ENCODE data around the gene ACOD1.

ACOD1 gene

DNA sequence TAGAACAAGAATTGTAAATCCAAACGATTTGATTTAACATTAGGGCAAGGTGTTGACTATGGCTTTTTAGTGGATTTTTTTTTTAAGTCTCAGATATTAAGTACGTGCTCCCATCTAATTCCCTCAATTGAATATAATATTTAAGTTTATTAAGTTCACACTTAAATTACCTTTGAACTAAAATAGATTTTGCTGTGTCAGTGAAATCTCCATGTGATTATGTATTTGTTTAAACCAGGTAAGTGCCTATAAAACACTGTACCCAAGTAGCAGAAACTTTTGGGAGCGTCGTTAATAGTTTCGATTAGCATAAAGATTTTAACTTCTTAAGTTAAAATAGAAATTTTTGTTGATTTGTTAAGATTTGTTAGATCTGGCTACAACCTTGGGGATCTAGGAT lies 45.2 kb downstream of the ACOD1 start:
- TF ChIP-seq POLR2A (IDR thresholded peaks at IDR 0.05; ENCODE audit: low read depth, low read length) (no peak), POLR2AphosphoS5 (IDR thresholded peaks at IDR 0.05; ENCODE audit: low read depth, low read length) (no peak), TAF1 (IDR thresholded peaks at IDR 0.05; ENCODE audit: borderline replicate concordance, low read depth, low read length) (no peak)
- no peak for DNase-seq (ENCODE audit: insufficient read length)
- FAIRE-seq, result no peak

DNA sequence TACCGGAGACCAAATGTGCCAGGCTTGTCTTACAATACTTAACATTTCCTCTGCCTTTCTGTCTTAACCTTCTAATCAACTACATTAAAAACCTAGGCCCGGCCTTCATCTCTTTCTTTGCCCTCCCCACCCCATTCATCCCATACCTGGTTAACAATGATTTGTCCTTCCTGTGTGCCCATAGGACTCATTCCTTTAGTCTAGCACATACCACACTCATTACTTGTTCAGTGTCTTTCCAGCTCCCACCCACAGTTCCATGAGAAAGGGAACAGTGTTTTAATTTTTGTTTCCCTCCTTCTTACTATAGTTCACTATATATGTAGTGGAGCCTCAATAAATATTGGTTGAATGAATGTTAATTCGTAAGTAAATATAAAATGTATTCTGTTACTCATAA lies 46.0 kb downstream of the ACOD1 start:
- TF ChIP-seq TAF1 (IDR thresholded peaks at IDR 0.05; ENCODE audit: borderline replicate concordance, low read depth, low read length) (no peak), POLR2AphosphoS5 (IDR thresholded peaks at IDR 0.05; ENCODE audit: low read depth, low read length) (no peak), POLR2A (IDR thresholded peaks at IDR 0.05; ENCODE audit: low read depth, low read length) (no peak)
- FAIRE-seq, result no peak
- DNase-seq (ENCODE audit: insufficient read length), result no peak

DNA sequence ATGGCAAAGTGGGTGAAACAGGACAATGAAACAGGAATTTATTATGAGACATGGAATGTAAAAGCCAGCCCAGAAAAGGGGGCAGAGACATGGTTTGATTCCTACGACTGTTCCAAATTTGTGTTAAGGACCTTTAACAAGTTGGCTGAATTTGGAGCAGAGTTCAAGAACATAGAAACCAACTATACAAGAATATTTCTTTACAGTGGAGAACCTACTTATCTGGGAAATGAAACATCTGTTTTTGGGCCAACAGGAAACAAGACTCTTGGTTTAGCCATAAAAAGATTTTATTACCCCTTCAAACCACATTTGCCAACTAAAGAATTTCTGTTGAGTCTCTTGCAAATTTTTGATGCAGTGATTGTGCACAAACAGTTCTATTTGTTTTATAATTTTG lies 52.2 kb downstream of the ACOD1 start:
- DNase-seq (ENCODE audit: insufficient read length) (no peak), FAIRE-seq (no peak)
- no peak for TF ChIP-seq POLR2AphosphoS5 (IDR thresholded peaks at IDR 0.05; ENCODE audit: low read depth, low read length)
- TF ChIP-seq POLR2A (IDR thresholded peaks at IDR 0.05; ENCODE audit: low read depth, low read length), result no peak
- no peak for TF ChIP-seq TAF1 (IDR thresholded peaks at IDR 0.05; ENCODE audit: borderline replicate concordance, low read depth, low read length)

DNA sequence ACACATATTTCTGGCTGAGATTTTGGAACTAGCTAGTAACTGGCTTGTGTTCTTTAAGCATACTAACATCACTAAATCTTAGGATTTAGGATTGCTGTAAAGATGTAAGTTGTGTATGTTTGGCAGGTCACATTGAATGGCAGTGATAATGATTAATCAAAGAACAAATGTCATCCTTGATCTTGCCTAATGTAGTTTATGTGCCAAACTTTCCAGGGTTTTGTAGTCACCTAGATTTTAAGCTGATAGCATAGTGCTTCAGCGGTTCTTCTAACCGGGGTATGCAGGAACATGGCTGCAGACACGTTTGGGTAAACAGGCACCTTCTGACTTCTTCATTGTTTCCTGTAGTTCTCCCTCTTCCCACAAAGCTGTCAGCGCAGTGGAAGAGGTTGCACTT lies 53.2 kb downstream of the ACOD1 start:
- TF ChIP-seq TAF1 (IDR thresholded peaks at IDR 0.05; ENCODE audit: borderline replicate concordance, low read depth, low read length), result no peak
- TF ChIP-seq POLR2A (IDR thresholded peaks at IDR 0.05; ENCODE audit: low read depth, low read length), result 0 out of 2 replicates have a peak, but pooled peaks have one; percentile 33
- FAIRE-seq (peak; percentile 54), DNase-seq (ENCODE audit: insufficient read length) (no peak)

DNA sequence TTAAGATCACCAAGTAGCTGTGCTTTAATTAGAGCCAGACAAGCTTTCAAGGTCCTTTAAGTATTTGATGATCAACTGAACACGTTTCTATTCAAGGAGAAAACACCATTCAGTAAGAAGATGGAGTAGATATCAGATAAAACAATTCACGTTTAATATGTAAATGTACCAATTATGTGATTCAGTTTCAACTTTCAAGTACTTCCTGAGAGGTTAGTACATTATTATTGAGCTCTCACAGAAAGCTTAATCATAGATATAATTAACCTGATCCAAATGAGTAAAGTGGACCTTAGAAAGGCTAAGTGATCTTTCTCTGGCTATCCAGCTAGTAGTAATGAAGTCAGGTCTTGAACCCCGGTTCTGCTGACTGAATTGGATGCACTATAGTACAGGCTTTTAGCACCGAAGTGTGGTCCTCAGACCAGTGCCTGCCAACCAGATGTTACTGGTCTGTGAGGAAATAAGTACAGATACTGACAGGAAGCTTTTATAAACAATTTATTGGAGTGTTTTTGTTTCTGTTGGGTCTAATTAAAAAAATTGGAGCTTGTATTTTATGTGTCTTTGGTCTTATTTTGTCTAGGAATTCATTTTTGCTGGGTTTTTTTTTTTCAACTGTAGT lies 53.8 kb downstream of the ACOD1 start:
- DNase-seq (ENCODE audit: insufficient read length), result no peak
- TF ChIP-seq POLR2A (IDR thresholded peaks at IDR 0.05; ENCODE audit: low read depth, low read length) (no peak), POLR2AphosphoS5 (IDR thresholded peaks at IDR 0.05; ENCODE audit: low read depth, low read length) (no peak), TAF1 (IDR thresholded peaks at IDR 0.05; ENCODE audit: borderline replicate concordance, low read depth, low read length) (no peak)
- FAIRE-seq, result peak; percentile 70

DNA sequence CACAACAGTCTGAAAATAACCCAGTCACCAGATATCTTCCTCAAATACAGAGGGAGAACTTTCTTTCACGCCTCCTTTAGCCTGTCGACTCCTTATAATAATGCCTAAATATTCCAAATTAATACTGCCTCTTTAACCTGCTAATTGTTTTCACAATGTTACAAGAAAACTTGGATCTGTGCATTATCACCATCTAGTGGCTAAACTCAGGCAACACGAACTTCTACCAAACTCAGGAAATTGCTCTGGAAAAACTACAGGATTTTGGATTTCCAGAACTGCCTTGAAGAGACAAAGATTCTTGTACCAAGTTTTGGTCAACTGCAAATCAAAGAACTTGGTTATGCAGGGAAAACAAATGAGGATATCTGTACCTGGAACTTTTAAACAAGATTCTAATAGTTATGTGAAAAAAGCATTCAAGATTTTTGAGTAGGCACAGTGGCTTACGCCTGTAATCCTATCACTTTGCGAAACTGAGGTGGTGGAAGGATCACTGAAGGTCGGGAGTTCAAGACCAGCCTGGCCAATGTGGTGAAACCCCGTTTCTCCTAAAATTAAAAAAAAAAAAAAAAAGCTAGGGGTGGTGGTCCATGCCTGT lies 54.4 kb downstream of the ACOD1 start:
- TF ChIP-seq POLR2AphosphoS5 (IDR thresholded peaks at IDR 0.05; ENCODE audit: low read depth, low read length) (no peak), TAF1 (IDR thresholded peaks at IDR 0.05; ENCODE audit: borderline replicate concordance, low read depth, low read length) (no peak), POLR2A (IDR thresholded peaks at IDR 0.05; ENCODE audit: low read depth, low read length) (no peak)
- peak; percentile 14 for FAIRE-seq
- no peak for DNase-seq (ENCODE audit: insufficient read length)

Measured in GM12892 (cell line).